Osteoblast (primary cell): Measurements from ENCODE around the gene PALD1. TPM values are rescaled to one million over a fixed set of nuclear protein-coding genes. Genes with fewer than 3 reads are reported as not detected.

Source experiments
- DNase-seq: peaks from one replicate; pipeline ENCODE4 v3.0.0; 2011; ENCODE audit warnings: low spot score, mixed read lengths; ENCODE audit not compliant: insufficient read length; ENCODE audit errors: missing footprints
- H2AFZ ChIP-seq: 2 replicates; pipeline ENCODE4 v1.6.0; 2011; ENCODE audit warnings: mild to moderate bottlenecking, low read length
- H3K27ac ChIP-seq: 2 replicates; pipeline ENCODE4 v1.5.1; 2011; ENCODE audit warnings: mild to moderate bottlenecking, low read depth, low read length, moderate library complexity
- H3K27me3 ChIP-seq: 2 replicates; pipeline ENCODE4 v1.6.0; 2012; ENCODE audit warnings: mild to moderate bottlenecking, control low read depth, inconsistent platforms, low read length, moderate library complexity; ENCODE audit not compliant: insufficient read depth
- H3K36me3 ChIP-seq: 2 replicates; pipeline ENCODE4 v1.5.1; 2011; ENCODE audit warnings: mild to moderate bottlenecking, low read length, control low read depth, moderate library complexity; ENCODE audit not compliant: insufficient read depth
- H3K4me1 ChIP-seq: 2 replicates; pipeline ENCODE4 v1.5.1; 2011; ENCODE audit warnings: mild to moderate bottlenecking, low read length, control low read depth, moderate library complexity; ENCODE audit not compliant: insufficient read depth
- H3K4me2 ChIP-seq: 2 replicates; pipeline ENCODE4 v1.6.0; 2011; ENCODE audit warnings: mild to moderate bottlenecking, low read length; ENCODE audit not compliant: insufficient read depth
- H3K4me3 ChIP-seq: fragments of 200-600 bp; sonication (generic); 3 replicates; pipeline ENCODE4 v1.5.1; 2012; ENCODE audit warnings: mild to moderate bottlenecking, low read length, inconsistent platforms; ENCODE audit not compliant: insufficient read depth
- H3K79me2 ChIP-seq: 2 replicates; pipeline ENCODE4 v1.6.0; 2012; ENCODE audit warnings: mild to moderate bottlenecking, low read length, control low read depth, inconsistent platforms; ENCODE audit not compliant: insufficient read depth
- H3K9me3 ChIP-seq: 2 replicates; pipeline ENCODE4 v1.5.1; 2011; ENCODE audit warnings: low read depth, low read length, control low read depth
- H4K20me1 ChIP-seq: 2 replicates; pipeline ENCODE4 v1.6.0; 2012; ENCODE audit warnings: mild to moderate bottlenecking, low read length, control low read depth; ENCODE audit not compliant: insufficient read depth
- CTCF ChIP-seq: IDR thresholded peaks from 2 replicates; pipeline ENCODE4 v1.5.1; 2011; ENCODE audit warnings: mild to moderate bottlenecking, low read depth, low read length, moderate library complexity; ENCODE audit errors: extremely low read depth
- total RNA-seq: library from RNA; depleted of rRNA; stranded (reverse); fragments of >200 nt; gene quantifications from 2 replicates; pipeline ENCODE4 v1.2.3, GENCODE V29; 2012

PALD1 gene
- total RNA-seq, 1 donor, result under 0.01 TPM

- H3K4me1 ChIP-seq, result peaks cover 30% of the 10 kb centered on the region
Observed at GRCh38 chr10:70575874-70576802, 97.6 kb downstream of the PALD1 start.

DNA sequence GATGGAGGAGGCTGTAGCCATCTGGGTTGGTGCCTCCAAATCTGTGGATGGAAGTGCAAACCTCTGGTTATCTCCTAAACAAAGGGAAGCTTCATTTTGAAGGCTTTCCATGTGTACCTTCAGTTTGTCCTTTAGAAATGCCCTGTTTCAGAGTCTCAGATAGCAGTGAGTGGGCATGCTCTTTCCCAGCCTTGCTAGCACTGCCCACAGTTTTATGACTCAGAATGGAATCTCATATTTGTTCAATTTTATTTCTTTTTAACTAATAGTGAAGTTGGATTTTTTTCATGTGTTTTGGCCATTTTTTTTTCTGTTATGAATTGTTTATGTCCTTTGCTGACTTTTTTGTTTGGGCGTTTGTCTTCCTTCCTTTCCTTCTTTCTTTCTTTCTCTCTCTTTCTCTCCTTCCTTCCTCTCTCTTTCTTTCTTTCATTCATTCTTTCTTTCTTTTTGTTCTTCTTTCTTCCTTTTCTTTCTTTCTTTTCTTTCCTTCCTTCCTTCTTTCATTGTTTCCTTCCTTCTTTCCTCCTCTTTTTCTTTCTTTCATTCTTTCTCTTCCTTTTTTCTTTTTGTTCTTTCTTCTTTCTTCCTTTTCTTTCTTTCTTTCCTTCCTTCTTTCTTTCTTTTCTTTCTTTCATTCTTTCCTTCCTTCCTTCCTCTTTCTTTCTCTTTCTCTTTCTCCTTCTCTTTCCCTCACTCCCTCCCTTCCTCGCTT, 98.4 kb downstream of the PALD1 start:
- H2AFZ ChIP-seq, result peak overlapping the region; percentile 76
- TF ChIP-seq CTCF, result no peak
- peak; percentile 82 for DNase-seq
- no peaks in the 10 kb centered on the region for H3K36me3 ChIP-seq
- H4K20me1 ChIP-seq, result no peaks in the 10 kb centered on the region
- H3K4me1 ChIP-seq, result peaks cover 30% of the 10 kb centered on the region
- no peaks in the 10 kb centered on the region for H3K79me2 ChIP-seq
- peak overlapping the region; percentile 35 for H3K4me2 ChIP-seq
- no peaks in the 10 kb centered on the region for H3K9me3 ChIP-seq
- H3K4me3 ChIP-seq, result no peak overlapping the region
- H3K27ac ChIP-seq, result peak overlapping the region; percentile 41
- H3K27me3 ChIP-seq, result no peaks in the 10 kb centered on the region

More at GRCh38 chr10:70575874-70576802, 97.6 kb downstream of the PALD1 start:
- no peaks in the 10 kb centered on the region for H4K20me1 ChIP-seq
- DNase-seq, result peak; percentile 80
- H3K79me2 ChIP-seq, result no peaks in the 10 kb centered on the region
- no peak for TF ChIP-seq CTCF
- H3K4me2 ChIP-seq, result peak overlapping the region; percentile 35
- no peak overlapping the region for H3K4me3 ChIP-seq
- peak overlapping the region; percentile 76 for H2AFZ ChIP-seq
- H3K27me3 ChIP-seq, result no peaks in the 10 kb centered on the region
- H3K9me3 ChIP-seq, result no peaks in the 10 kb centered on the region
- H3K27ac ChIP-seq, result peak overlapping the region; percentile 41
- no peaks in the 10 kb centered on the region for H3K36me3 ChIP-seq

DNA sequence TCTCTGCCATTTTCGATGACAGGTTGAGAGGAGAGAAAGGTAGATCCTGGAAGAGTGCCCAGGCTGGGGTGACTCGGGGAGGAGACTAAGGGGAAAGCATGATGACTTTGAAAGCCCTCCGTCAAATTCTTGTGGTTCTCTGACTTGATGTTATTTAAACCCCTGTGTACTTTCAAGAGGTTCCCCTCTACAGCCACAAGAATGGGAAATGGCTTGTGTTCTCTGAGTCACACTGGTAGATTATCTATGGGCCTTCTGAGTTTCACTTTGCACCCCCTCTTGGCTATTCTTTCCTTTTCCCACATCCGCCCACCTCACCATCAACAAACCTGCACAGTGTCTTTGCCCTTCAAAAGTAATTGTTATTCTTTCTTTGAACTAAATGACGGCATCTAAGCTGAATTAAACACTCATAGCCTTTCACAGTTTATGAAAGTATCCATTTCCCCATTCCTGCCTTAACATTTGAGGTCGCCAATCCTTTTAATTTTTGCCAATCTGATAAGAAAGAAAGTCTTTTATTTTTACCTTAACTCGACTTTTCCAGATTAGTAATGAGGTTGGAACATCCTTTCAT, 99.9 kb downstream of the PALD1 start:
- no peaks in the 10 kb centered on the region for H3K36me3 ChIP-seq

More for the DNA sequence above, 99.9 kb downstream of the PALD1 start:
- Histone ChIP-seq H3K9me3 (no peaks in the 10 kb centered on the region), H3K79me2 (no peaks in the 10 kb centered on the region), H3K4me1 (peaks cover 30% of the 10 kb centered on the region), H3K27ac (peak overlapping the region; percentile 66), H3K4me2 (peak overlapping the region; percentile 67), H3K4me3 (peak overlapping the region; percentile 5), H4K20me1 (no peaks in the 10 kb centered on the region), H3K27me3 (no peaks in the 10 kb centered on the region), H2AFZ (no peak overlapping the region)
- peak; percentile 72 for DNase-seq
- TF ChIP-seq CTCF, result no peak
